ENCODE results near the gene UVRAG.

UVRAG gene

GRCh38 chr11:76025817-76026216, 210.8 kb downstream of the UVRAG start:
- Histone ChIP-seq H3K27ac (replicated peaks) (no peak overlapping the region), H3K4me3 (replicated peaks; ENCODE audit: insufficient read depth, low read length) (no peak overlapping the region), H3K27me3 (ENCODE audit: insufficient read depth, poor library complexity, severe bottlenecking) (no peaks in the 10 kb centered on the region)
- DNase-seq (ENCODE audit: low read depth in 1 of 2, low spot score in 1 of 2) = no peak
- TF ChIP-seq GABPA (IDR thresholded peaks at IDR 0.05; ENCODE audit: low read depth) = no peak
- TF ChIP-seq, protein P1, sequence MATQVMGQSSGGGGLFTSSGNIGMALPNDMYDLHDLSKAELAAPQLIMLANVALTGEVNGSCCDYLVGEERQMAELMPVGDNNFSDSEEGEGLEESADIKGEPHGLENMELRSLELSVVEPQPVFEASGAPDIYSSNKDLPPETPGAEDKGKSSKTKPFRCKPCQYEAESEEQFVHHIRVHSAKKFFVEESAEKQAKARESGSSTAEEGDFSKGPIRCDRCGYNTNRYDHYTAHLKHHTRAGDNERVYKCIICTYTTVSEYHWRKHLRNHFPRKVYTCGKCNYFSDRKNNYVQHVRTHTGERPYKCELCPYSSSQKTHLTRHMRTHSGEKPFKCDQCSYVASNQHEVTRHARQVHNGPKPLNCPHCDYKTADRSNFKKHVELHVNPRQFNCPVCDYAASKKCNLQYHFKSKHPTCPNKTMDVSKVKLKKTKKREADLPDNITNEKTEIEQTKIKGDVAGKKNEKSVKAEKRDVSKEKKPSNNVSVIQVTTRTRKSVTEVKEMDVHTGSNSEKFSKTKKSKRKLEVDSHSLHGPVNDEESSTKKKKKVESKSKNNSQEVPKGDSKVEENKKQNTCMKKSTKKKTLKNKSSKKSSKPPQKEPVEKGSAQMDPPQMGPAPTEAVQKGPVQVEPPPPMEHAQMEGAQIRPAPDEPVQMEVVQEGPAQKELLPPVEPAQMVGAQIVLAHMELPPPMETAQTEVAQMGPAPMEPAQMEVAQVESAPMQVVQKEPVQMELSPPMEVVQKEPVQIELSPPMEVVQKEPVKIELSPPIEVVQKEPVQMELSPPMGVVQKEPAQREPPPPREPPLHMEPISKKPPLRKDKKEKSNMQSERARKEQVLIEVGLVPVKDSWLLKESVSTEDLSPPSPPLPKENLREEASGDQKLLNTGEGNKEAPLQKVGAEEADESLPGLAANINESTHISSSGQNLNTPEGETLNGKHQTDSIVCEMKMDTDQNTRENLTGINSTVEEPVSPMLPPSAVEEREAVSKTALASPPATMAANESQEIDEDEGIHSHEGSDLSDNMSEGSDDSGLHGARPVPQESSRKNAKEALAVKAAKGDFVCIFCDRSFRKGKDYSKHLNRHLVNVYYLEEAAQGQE (IDR thresholded peaks at IDR 0.05; ENCODE audit: insufficient replicate concordance, low read depth) = no peak
- TF ChIP-seq POLR2AphosphoS5 (IDR thresholded peaks at IDR 0.05; ENCODE audit: low read depth) = no peak
- TF ChIP-seq SPI1 (IDR thresholded peaks at IDR 0.05; ENCODE audit: borderline replicate concordance, low read depth) = no peak
- TF ChIP-seq CTCF (IDR thresholded peaks at IDR 0.05; ENCODE audit: insufficient read depth, low read length) = no peak

- no peak for DNase-seq (ENCODE audit: low read depth in 1 of 2, low spot score in 1 of 2)
- Histone ChIP-seq H3K4me3 (replicated peaks; ENCODE audit: insufficient read depth, low read length) (no peak overlapping the region), H3K27ac (replicated peaks) (no peak overlapping the region), H3K27me3 (ENCODE audit: insufficient read depth, poor library complexity, severe bottlenecking) (no peaks in the 10 kb centered on the region)
- TF ChIP-seq SPI1 (IDR thresholded peaks at IDR 0.05; ENCODE audit: borderline replicate concordance, low read depth) (no peak), POLR2AphosphoS5 (IDR thresholded peaks at IDR 0.05; ENCODE audit: low read depth) (no peak), CTCF (IDR thresholded peaks at IDR 0.05; ENCODE audit: insufficient read depth, low read length) (no peak), GABPA (IDR thresholded peaks at IDR 0.05; ENCODE audit: low read depth) (no peak)
- TF ChIP-seq, protein P1 (IDR thresholded peaks at IDR 0.05; ENCODE audit: insufficient replicate concordance, low read depth) = no peak
Observed at GRCh38 chr11:76026281-76026680, 211.3 kb downstream of the UVRAG start.

DNA sequence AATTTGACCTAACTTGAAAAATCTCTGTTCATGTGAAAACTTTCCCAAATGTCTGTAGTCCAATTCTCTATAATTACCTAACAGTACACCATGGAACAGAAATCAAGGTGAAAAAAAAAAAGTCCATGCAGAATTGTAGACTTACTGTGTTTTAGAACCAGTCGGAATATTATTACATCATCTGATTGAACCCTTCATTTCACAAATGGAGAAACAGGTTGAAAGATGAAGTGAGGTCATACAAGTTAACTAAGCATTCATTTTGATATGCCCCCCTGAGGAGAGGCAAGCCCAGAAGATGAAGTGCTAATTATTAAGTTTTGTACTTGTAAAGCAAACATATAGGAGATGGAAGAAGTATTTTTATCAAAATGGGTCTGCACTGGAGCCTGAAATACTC, 211.9 kb downstream of the UVRAG start:
- Histone ChIP-seq H3K4me3 (replicated peaks; ENCODE audit: insufficient read depth, low read length) (no peak overlapping the region), H3K27ac (replicated peaks) (no peak overlapping the region), H3K27me3 (ENCODE audit: insufficient read depth, poor library complexity, severe bottlenecking) (no peaks in the 10 kb centered on the region)
- DNase-seq (ENCODE audit: low read depth in 1 of 2, low spot score in 1 of 2) = no peak
- TF ChIP-seq POLR2AphosphoS5 (IDR thresholded peaks at IDR 0.05; ENCODE audit: low read depth) (no peak), GABPA (IDR thresholded peaks at IDR 0.05; ENCODE audit: low read depth) (no peak)

GRCh38 chr11:76030286-76030685, 215.3 kb downstream of the UVRAG start:
- Histone ChIP-seq H3K27me3 (ENCODE audit: insufficient read depth, poor library complexity, severe bottlenecking) (no peaks in the 10 kb centered on the region), H3K27ac (replicated peaks) (no peak overlapping the region), H3K4me3 (replicated peaks; ENCODE audit: insufficient read depth, low read length) (no peak overlapping the region)
- DNase-seq (ENCODE audit: low read depth in 1 of 2, low spot score in 1 of 2) = no peak
- TF ChIP-seq POLR2AphosphoS5 (IDR thresholded peaks at IDR 0.05; ENCODE audit: low read depth) = no peak
- TF ChIP-seq GABPA (IDR thresholded peaks at IDR 0.05; ENCODE audit: low read depth) = no peak
- TF ChIP-seq, protein P1 (IDR thresholded peaks at IDR 0.05; ENCODE audit: insufficient replicate concordance, low read depth) = no peak
- no peak for TF ChIP-seq CTCF (IDR thresholded peaks at IDR 0.05; ENCODE audit: insufficient read depth, low read length)
- no peak for TF ChIP-seq SPI1 (IDR thresholded peaks at IDR 0.05; ENCODE audit: borderline replicate concordance, low read depth)

Data from HL-60 (cell line).